Astrocyte (in vitro differentiated cells and primary cell): Measurements from ENCODE around the gene IL2RA. TPM values are rescaled to one million over a fixed set of nuclear protein-coding genes. Genes with fewer than 3 reads are reported as not detected.

ENCODE experiments used
- DNase-seq: peaks from one replicate; pipeline ENCODE4 v3.0.0-alpha.2; 2010; ENCODE audit warnings: low read depth
- FAIRE-seq: peaks from 2 replicates; lab custom pipeline; 2011; peaks lifted over from hg19 to GRCh38; lab: Jason Lieb, UNC
- H2AFZ ChIP-seq: 2 replicates; pipeline ENCODE4 v1.6.0; 2012; ENCODE audit warnings: low read depth, low read length, inconsistent platforms
- H3K27ac ChIP-seq: 2 replicates; pipeline ENCODE4 v1.5.1; 2011; ENCODE audit warnings: low read depth, low read length, inconsistent platforms
- H3K27me3 ChIP-seq: 2 replicates; pipeline ENCODE4 v1.6.0; 2011; ENCODE audit warnings: low read length, inconsistent platforms; ENCODE audit not compliant: insufficient read depth
- H3K36me3 ChIP-seq: 2 replicates; pipeline ENCODE4 v1.5.1; 2011; ENCODE audit warnings: low read length, inconsistent platforms; ENCODE audit not compliant: insufficient read depth
- H3K4me1 ChIP-seq: 2 replicates; pipeline ENCODE4 v1.5.1; 2011; ENCODE audit warnings: low read length, inconsistent platforms; ENCODE audit not compliant: insufficient read depth
- H3K4me2 ChIP-seq: 2 replicates; pipeline ENCODE4 v1.6.0; 2012; ENCODE audit warnings: low read length, inconsistent platforms
- H3K4me3 ChIP-seq: 2 replicates; pipeline ENCODE4 v1.5.1; 2011; ENCODE audit warnings: low read depth, mild to moderate bottlenecking, low read length, inconsistent platforms; ENCODE audit not compliant: insufficient read depth
- H3K79me2 ChIP-seq: 2 replicates; pipeline ENCODE4 v1.6.0; 2012; ENCODE audit warnings: mild to moderate bottlenecking, low read length, inconsistent platforms; ENCODE audit not compliant: insufficient read depth
- H3K9ac ChIP-seq: 2 replicates; pipeline ENCODE4 v1.6.0; 2012; ENCODE audit warnings: mild to moderate bottlenecking, low read length, inconsistent platforms
- H3K9me3 ChIP-seq: 2 replicates; pipeline ENCODE4 v1.5.1; 2012; ENCODE audit warnings: low read depth, mild to moderate bottlenecking, low read length, inconsistent platforms; ENCODE audit not compliant: insufficient read depth
- H4K20me1 ChIP-seq: 2 replicates; pipeline ENCODE4 v1.6.0; 2012; ENCODE audit warnings: low read length, inconsistent platforms; ENCODE audit not compliant: insufficient read depth
- H3K27ac Mint-ChIP-seq: one replicate; pipeline ENCODE4 v1.8.0; 2021; ENCODE audit warnings: mild to moderate bottlenecking, mixed read lengths; ENCODE audit not compliant: unreplicated experiment
- H3K27me3 Mint-ChIP-seq: one replicate; pipeline ENCODE4 v1.8.0; 2021; ENCODE audit warnings: low read depth, mixed read lengths; ENCODE audit not compliant: unreplicated experiment
- H3K36me3 Mint-ChIP-seq: one replicate; pipeline ENCODE4 v1.8.0; 2021; ENCODE audit warnings: low read depth, mixed read lengths; ENCODE audit not compliant: unreplicated experiment
- H3K4me1 Mint-ChIP-seq: one replicate; pipeline ENCODE4 v1.8.0; 2021; ENCODE audit warnings: low read depth, mixed read lengths; ENCODE audit not compliant: unreplicated experiment
- H3K4me3 Mint-ChIP-seq: one replicate; pipeline ENCODE4 v1.8.0; 2021; ENCODE audit warnings: mild to moderate bottlenecking, moderate library complexity, mixed read lengths; ENCODE audit not compliant: unreplicated experiment
- H3K9me3 Mint-ChIP-seq: one replicate; pipeline ENCODE4 v1.8.0; 2021; ENCODE audit warnings: mild to moderate bottlenecking, mixed read lengths; ENCODE audit not compliant: unreplicated experiment
- CTCF ChIP-seq: IDR thresholded peaks from 2 replicates; pipeline ENCODE4 v1.5.1; 2011; ENCODE audit warnings: low read depth, mild to moderate bottlenecking, inconsistent platforms, low read length, moderate library complexity; ENCODE audit not compliant: insufficient read depth
- EZH2 ChIP-seq: IDR thresholded peaks from 2 replicates; pipeline ENCODE4 v1.6.1; 2012; ENCODE audit warnings: mild to moderate bottlenecking, low read length, inconsistent platforms; ENCODE audit not compliant: insufficient read depth
- total RNA-seq: library from RNA; stranded (reverse); gene quantifications from 2 replicates; pipeline ENCODE4 v1.2.1, GENCODE V29; 2021

IL2RA gene
- total RNA-seq, 1 donor from 2014 or later, result not detected

DNA sequence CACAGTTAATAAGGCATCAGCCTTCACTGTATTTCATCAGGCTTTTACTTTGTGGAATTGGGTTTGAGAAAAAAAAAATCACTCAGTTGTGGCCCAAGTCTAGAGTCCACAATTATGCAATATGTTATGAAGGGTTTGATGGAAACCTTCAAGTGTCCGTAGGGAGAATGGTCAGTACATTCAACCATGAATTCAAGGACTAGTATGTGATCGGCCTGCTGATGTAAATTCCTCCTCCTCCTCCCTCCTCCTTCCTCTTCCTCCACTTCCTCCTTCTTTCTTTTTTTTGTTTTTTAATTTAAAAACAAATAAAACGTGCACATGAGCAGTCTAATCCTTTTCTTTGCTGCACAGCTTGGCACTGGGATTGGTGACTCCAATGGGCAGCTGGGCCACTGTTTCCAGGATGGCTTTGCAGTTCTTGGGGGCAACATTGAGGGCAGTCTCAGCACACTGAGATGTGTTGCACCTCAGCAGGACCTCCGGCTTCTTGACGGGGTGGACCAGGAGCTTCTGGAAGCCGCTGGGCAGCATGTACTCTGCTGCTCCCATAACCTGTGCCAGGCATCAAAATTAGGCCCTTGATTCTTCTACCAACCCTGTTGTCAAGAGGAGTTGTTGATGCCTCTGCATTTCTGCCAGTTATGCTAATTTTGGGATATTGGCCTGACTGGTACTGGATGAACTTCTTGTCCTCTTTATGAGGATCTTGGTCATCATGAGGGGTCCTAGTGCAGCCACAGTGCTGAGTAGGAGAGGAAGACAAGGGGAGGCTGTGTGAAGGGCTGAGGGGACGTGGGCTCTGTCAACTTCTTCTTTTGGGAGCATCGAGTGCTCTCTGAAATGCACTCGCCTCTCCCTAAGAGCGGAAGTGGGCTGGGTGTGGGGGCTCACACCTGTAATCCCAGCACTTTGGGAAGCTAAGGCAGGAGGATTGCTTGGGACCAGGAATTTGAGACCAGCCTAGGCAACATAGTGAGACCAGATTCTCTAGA is 9.3 kb upstream of the IL2RA start:
- TF ChIP-seq CTCF (no peak), EZH2 (no peak)
- Histone ChIP-seq H3K27me3 (peaks cover 17% of the 10 kb centered on the region), H4K20me1 (no peaks in the 10 kb centered on the region), H3K4me3 (no peak overlapping the region), H3K27ac (no peak overlapping the region), H2AFZ (no peak overlapping the region), H3K9ac (no peak overlapping the region), H3K4me1 (peaks cover 4% of the 10 kb centered on the region), H3K79me2 (no peaks in the 10 kb centered on the region), H3K9me3 (no peaks in the 10 kb centered on the region), H3K4me2 (no peak overlapping the region), H3K36me3 (no peaks in the 10 kb centered on the region)
- Mint-ChIP-seq H3K36me3 (no peaks in the 10 kb centered on the region), H3K27ac (peak overlapping the region; percentile 18), H3K27me3 (peaks cover 15% of the 10 kb centered on the region), H3K4me1 (peaks cover 22% of the 10 kb centered on the region), H3K4me3 (no peak overlapping the region), H3K9me3 (peaks cover 6% of the 10 kb centered on the region)
- FAIRE-seq (no peak), DNase-seq (no peak)

DNA sequence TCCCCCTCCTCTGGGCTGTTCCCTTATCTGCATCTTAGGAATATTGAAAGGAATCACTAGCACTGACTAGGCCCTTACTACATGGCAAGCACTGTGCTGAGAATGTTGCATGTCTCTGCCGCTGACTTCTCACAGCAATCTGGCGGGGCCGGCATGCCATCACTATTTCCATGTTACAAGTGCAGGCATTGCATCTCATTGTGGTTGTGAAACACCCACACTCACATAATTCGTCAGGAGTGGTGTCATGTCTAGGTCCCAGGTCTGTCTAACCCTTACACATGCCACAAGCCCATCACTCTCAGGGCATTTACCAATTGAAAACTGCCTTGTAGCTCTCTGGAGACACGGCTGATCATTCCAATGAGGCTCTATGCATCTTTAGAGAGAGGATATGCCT is 8.5 kb upstream of the IL2RA start:
- H3K9me3 ChIP-seq, result no peaks in the 10 kb centered on the region
- TF ChIP-seq EZH2, result no peak
- TF ChIP-seq CTCF, result no peak
- H3K27ac ChIP-seq, result no peak overlapping the region
- Mint-ChIP-seq H3K4me3 (no peak overlapping the region), H3K27ac (peak overlapping the region; percentile 80), H3K4me1 (peaks cover 19% of the 10 kb centered on the region), H3K36me3 (no peaks in the 10 kb centered on the region), H3K27me3 (peaks cover 21% of the 10 kb centered on the region), H3K9me3 (peaks cover 6% of the 10 kb centered on the region)
- H3K36me3 ChIP-seq, result no peaks in the 10 kb centered on the region
- no peak for FAIRE-seq
- H2AFZ ChIP-seq, result no peak overlapping the region
- H3K4me1 ChIP-seq, result peaks cover 4% of the 10 kb centered on the region
- H3K9ac ChIP-seq, result no peak overlapping the region
- DNase-seq, result peak; percentile 22
- no peak overlapping the region for H3K4me3 ChIP-seq
- H3K4me2 ChIP-seq, result no peak overlapping the region
- H3K79me2 ChIP-seq, result no peaks in the 10 kb centered on the region
- no peaks in the 10 kb centered on the region for H4K20me1 ChIP-seq
- H3K27me3 ChIP-seq, result peaks cover 17% of the 10 kb centered on the region
